HepG2 (cell line): Measurements from ENCODE around the gene FHIT. TPM values are rescaled to one million over a fixed set of nuclear protein-coding genes. Genes with fewer than 3 reads are reported as not detected.

Experiments used
- ATAC-seq: fragments of 200-7000 bp; cut with Tn5 transposase; 3 replicates; pipeline ENCODE4 v1.9.1; 2020; ENCODE audit warnings: mild to moderate bottlenecking, moderate library complexity
- BruUV-seq: library from RNA; stranded (reverse); fragments of 400-500 nt; replicated peaks from 2 replicates; lab custom pipeline; 2021; lab: Mats Ljungman, UMichigan
- CTCF ChIA-PET: fragments of 300-600 bp; formaldehyde crosslinking; extraction: SDS; loops from one replicate; lab custom pipeline; 2021; ENCODE audit warnings: low total read pairs, inconsistent platforms, low intra/inter-chr PET ratio; lab: Yijun Ruan, JAX
- POLR2A ChIA-PET: fragments of 350-600 bp; sonication (Branson Sonifier 250); formaldehyde crosslinking; loops from one replicate; lab custom pipeline; 2020; ENCODE audit warnings: antibody characterized with exemption, inconsistent platforms; lab: Yijun Ruan, JAX
- DNase-seq: peaks from one replicate; pipeline ENCODE4 v3.0.0-alpha.2; 2015; ENCODE audit warnings: low spot score
- FAIRE-seq: peaks from 3 replicates; lab custom pipeline; 2011; peaks lifted over from hg19 to GRCh38; lab: Jason Lieb, UNC
- H2AFZ ChIP-seq: one replicate; pipeline ENCODE4 v1.6.1; 2011; ENCODE audit warnings: low read length, inconsistent platforms
- H3K27ac ChIP-seq: fragments of 300-600 bp; 3 replicates; pipeline ENCODE4 v1.8.0; 2011; ENCODE audit warnings: mixed run types, mild to moderate bottlenecking, mixed read lengths, low read length, inconsistent platforms; ENCODE audit not compliant: insufficient read depth; ENCODE audit errors: extremely low read length
- H3K27me3 ChIP-seq, 2 experiments: fragments of 200-600 bp in 1 of 2; 2 replicates in 1 of 2; 3 replicates in 1 of 2; pipeline versions ENCODE4 v1.6.0 to v1.8.0; 2011; ENCODE audit warnings: low read length in 2 of 2, mild to moderate bottlenecking in 2 of 2, moderate library complexity in 2 of 2, inconsistent platforms in 1 of 2; ENCODE audit not compliant: insufficient read depth in 2 of 2, control insufficient read depth in 1 of 2
- H3K36me3 ChIP-seq, 2 experiments: fragments of 200-600 bp in 1 of 2; replicated peaks in 1 of 2; 2 replicates in 1 of 2; 3 replicates in 1 of 2; pipeline versions ENCODE4 v1.5.1 to v1.8.0; 2011; ENCODE audit warnings: low read length in 2 of 2, inconsistent platforms in 1 of 2; ENCODE audit not compliant: insufficient read depth in 2 of 2, control insufficient read depth in 1 of 2
- H3K4me1 ChIP-seq: 2 replicates; pipeline ENCODE4 v1.5.1; 2012; ENCODE audit warnings: low read length, inconsistent platforms; ENCODE audit not compliant: insufficient read depth
- H3K4me2 ChIP-seq: 2 replicates; pipeline ENCODE4 v1.6.0; 2011; ENCODE audit warnings: low read depth, low read length, inconsistent platforms
- H3K4me3 ChIP-seq, 3 experiments: fragments of 200-600 bp in 1 of 3; sonication (generic), shearing (Covaris generic) in 1 of 3; replicated peaks in 1 of 3; 2 replicates each; pipeline ENCODE4 v1.5.1; 2011 to 2016; ENCODE audit warnings: low read length in 3 of 3, inconsistent platforms in 2 of 3, low read depth in 2 of 3, mild to moderate bottlenecking in 2 of 3, control low read depth in 1 of 3, mixed read lengths in 1 of 3; ENCODE audit not compliant: insufficient read depth in 1 of 3
- H3K79me2 ChIP-seq: one replicate; pipeline ENCODE4 v1.6.1; 2011; ENCODE audit warnings: low read length, inconsistent platforms; ENCODE audit not compliant: insufficient read depth
- H3K9ac ChIP-seq: 2 replicates; pipeline ENCODE4 v1.6.0; 2011; ENCODE audit warnings: mild to moderate bottlenecking, low read depth, low read length, inconsistent platforms; ENCODE audit not compliant: insufficient read depth
- H3K9me3 ChIP-seq: 2 replicates; pipeline ENCODE4 v1.5.1; 2012; ENCODE audit warnings: mild to moderate bottlenecking, low read length
- H4K20me1 ChIP-seq: 2 replicates; pipeline ENCODE4 v1.6.0; 2011; ENCODE audit warnings: inconsistent platforms, mild to moderate bottlenecking, low read length, moderate library complexity; ENCODE audit not compliant: insufficient read depth
- CENPT ChIP-seq: sonication (generic); formaldehyde crosslinking; IDR thresholded peaks from 2 replicates; pipeline ENCODE4 v1.8.0; 2022; ENCODE audit warnings: low read depth, mild to moderate bottlenecking, moderate library complexity, missing genetic modification reagents
- GATAD1 ChIP-seq: IDR thresholded peaks from 2 replicates; pipeline ENCODE4 v1.6.1; 2016; ENCODE audit warnings: missing genetic modification reagents, missing compliant biosample characterization
- PRDM4 ChIP-seq: sonication (generic); formaldehyde crosslinking; IDR thresholded peaks from 2 replicates; pipeline ENCODE4 v1.9.0; 2021; ENCODE audit warnings: missing genetic modification reagents, borderline replicate concordance
- RFXAP ChIP-seq: sonication (generic); formaldehyde crosslinking; IDR thresholded peaks from 2 replicates; pipeline ENCODE4 v1.4.0; 2020; ENCODE audit warnings: missing genetic modification reagents, borderline replicate concordance
- ZNF772 ChIP-seq: sonication (generic); formaldehyde crosslinking; IDR thresholded peaks from 2 replicates; pipeline ENCODE4 v1.5.0; 2020; ENCODE audit warnings: mild to moderate bottlenecking, missing genetic modification reagents
- ZNF784 ChIP-seq: sonication (generic); formaldehyde crosslinking; IDR thresholded peaks from 2 replicates; pipeline ENCODE4 v1.5.1; 2020; ENCODE audit warnings: missing genetic modification reagents, mild to moderate bottlenecking, borderline replicate concordance
- WGBS: methylation state at CpG from one replicate; pipeline ENCODE4 v1.1.6; 2017; ENCODE audit warnings: low lambda C conversion rate; 5-methylcytosine and 5-hydroxymethylcytosine counted together
- in situ Hi-C: cut with HindIII; loops from 2 replicates; pipeline ENCODE4 v1.10.0; 2017; ENCODE audit warnings: low pct_unique_long_range_greater_than_20kb; ENCODE audit not compliant: extremely low pct_ligation_motif_present
- intact Hi-C: fragments of 100-400 bp; cut with micrococcal nuclease; formaldehyde crosslinking; loops from one replicate; pipeline ENCODE4 v1.10.0; 2022; ENCODE audit not compliant: unreplicated experiment
- polyA plus RNA-seq, 8 experiments: library from polyadenylated mRNA; depleted of rRNA in 3 of 8; stranded (reverse) in 7 of 8; unstranded in 1 of 8; fragments of >200 nt; fragmentation: Illumina TruSeq in 4 of 8; extraction: Trizol in 4 of 8; gene quantifications; 2 replicates each; pipeline versions ENCODE4 v1.2.1 to v1.2.3, GENCODE V29; 2011 to 2016; ENCODE audit warnings: low read depth in 4 of 8, missing spikeins in 1 of 8, mixed read lengths in 1 of 8; ENCODE audit not compliant: insufficient read depth in 1 of 8
- total RNA-seq, 5 experiments: library from RNA; depleted of rRNA; stranded (reverse); fragments of >200 nt; fragmentation: Illumina TruSeq; extraction: Trizol; gene quantifications; 2 replicates each; pipeline ENCODE4 v1.2.3, GENCODE V29; 2016; ENCODE audit warnings: low read depth in 1 of 5
- TF ChIP-seq, protein P1 (sequence below): sonication (generic); formaldehyde crosslinking; IDR thresholded peaks from 2 replicates; pipeline ENCODE4 v1.4.0; 2020; ENCODE audit warnings: missing genetic modification reagents
- TF ChIP-seq, protein P2 (sequence below): sonication (generic); formaldehyde crosslinking; IDR thresholded peaks from 2 replicates; pipeline ENCODE4 v1.4.0; 2020; ENCODE audit warnings: missing genetic modification reagents

Gene FHIT
- total and polyA plus RNA-seq, 2 of the 13 experiments (the other 11 are each of a cell fraction or from before 2014, with no cell fraction given): 4.0 to 4.6 TPM

GRCh38 chr3:61247191-61247590, 4.1 kb downstream of the FHIT start:
- Histone ChIP-seq H4K20me1 (no peaks in the 10 kb centered on the region), H3K9me3 (no peaks in the 10 kb centered on the region), H3K27me3 (no peaks in the 10 kb centered on the region), H3K27ac (no peak overlapping the region), H3K4me1 (peaks cover 19% of the 10 kb centered on the region), H2AFZ (no peak overlapping the region), H3K36me3 (no peaks in the 10 kb centered on the region), H3K79me2 (no peaks in the 10 kb centered on the region), H3K9ac (no peak overlapping the region), H3K4me3 (no peak overlapping the region), H3K4me2 (no peak overlapping the region)
- POLR2A ChIA-PET: no interaction called here
- intact Hi-C loops (no loop called here), in situ Hi-C loops (no loop called here)
- ATAC-seq: no peak
- CTCF ChIA-PET: no interaction called here
- no TSS peak for BruUV-seq
- WGBS: 72% methylated on average over 4 of the region's 4 CpGs
- FAIRE-seq: no peak
- no peak for DNase-seq
- TF ChIP-seq RFXAP (CRISPR knock-in tag) (no peak), ZNF784 (CRISPR knock-in tag) (no peak), CENPT (CRISPR knock-in tag) (no peak), ZNF772 (CRISPR knock-in tag) (no peak)

GRCh38 chr3:61239871-61240270, 11.4 kb downstream of the FHIT start:
- Histone ChIP-seq H3K4me3 (no peak overlapping the region), H4K20me1 (no peaks in the 10 kb centered on the region), H3K27me3 (no peaks in the 10 kb centered on the region), H3K4me1 (no peaks in the 10 kb centered on the region), H3K79me2 (no peaks in the 10 kb centered on the region), H3K9me3 (no peaks in the 10 kb centered on the region), H3K4me2 (no peak overlapping the region), H3K27ac (no peak overlapping the region), H3K36me3 (no peaks in the 10 kb centered on the region), H2AFZ (no peak overlapping the region), H3K9ac (no peak overlapping the region)
- TF ChIP-seq, protein P1, sequence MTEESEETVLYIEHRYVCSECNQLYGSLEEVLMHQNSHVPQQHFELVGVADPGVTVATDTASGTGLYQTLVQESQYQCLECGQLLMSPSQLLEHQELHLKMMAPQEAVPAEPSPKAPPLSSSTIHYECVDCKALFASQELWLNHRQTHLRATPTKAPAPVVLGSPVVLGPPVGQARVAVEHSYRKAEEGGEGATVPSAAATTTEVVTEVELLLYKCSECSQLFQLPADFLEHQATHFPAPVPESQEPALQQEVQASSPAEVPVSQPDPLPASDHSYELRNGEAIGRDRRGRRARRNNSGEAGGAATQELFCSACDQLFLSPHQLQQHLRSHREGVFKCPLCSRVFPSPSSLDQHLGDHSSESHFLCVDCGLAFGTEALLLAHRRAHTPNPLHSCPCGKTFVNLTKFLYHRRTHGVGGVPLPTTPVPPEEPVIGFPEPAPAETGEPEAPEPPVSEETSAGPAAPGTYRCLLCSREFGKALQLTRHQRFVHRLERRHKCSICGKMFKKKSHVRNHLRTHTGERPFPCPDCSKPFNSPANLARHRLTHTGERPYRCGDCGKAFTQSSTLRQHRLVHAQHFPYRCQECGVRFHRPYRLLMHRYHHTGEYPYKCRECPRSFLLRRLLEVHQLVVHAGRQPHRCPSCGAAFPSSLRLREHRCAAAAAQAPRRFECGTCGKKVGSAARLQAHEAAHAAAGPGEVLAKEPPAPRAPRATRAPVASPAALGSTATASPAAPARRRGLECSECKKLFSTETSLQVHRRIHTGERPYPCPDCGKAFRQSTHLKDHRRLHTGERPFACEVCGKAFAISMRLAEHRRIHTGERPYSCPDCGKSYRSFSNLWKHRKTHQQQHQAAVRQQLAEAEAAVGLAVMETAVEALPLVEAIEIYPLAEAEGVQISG (CRISPR knock-in tag): no peak
- TF ChIP-seq GATAD1 (CRISPR knock-in tag): no peak
- TF ChIP-seq PRDM4 (CRISPR knock-in tag): no peak
- TF ChIP-seq, protein P2, sequence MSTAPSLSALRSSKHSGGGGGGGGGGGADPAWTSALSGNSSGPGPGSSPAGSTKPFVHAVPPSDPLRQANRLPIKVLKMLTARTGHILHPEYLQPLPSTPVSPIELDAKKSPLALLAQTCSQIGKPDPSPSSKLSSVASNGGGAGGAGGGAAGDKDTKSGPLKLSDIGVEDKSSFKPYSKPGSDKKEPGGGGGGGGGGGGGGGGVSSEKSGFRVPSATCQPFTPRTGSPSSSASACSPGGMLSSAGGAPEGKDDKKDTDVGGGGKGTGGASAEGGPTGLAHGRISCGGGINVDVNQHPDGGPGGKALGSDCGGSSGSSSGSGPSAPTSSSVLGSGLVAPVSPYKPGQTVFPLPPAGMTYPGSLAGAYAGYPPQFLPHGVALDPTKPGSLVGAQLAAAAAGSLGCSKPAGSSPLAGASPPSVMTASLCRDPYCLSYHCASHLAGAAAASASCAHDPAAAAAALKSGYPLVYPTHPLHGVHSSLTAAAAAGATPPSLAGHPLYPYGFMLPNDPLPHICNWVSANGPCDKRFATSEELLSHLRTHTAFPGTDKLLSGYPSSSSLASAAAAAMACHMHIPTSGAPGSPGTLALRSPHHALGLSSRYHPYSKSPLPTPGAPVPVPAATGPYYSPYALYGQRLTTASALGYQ (CRISPR knock-in tag): no peak
- in situ Hi-C loops: no loop called here
- intact Hi-C loops: no loop called here
- CTCF ChIA-PET: no interaction called here
- POLR2A ChIA-PET: no interaction called here
- DNase-seq (no peak), ATAC-seq (no peak), FAIRE-seq (no peak)
- BruUV-seq: no TSS peak
